ENCODE results near the gene GNMT.

DNA sequence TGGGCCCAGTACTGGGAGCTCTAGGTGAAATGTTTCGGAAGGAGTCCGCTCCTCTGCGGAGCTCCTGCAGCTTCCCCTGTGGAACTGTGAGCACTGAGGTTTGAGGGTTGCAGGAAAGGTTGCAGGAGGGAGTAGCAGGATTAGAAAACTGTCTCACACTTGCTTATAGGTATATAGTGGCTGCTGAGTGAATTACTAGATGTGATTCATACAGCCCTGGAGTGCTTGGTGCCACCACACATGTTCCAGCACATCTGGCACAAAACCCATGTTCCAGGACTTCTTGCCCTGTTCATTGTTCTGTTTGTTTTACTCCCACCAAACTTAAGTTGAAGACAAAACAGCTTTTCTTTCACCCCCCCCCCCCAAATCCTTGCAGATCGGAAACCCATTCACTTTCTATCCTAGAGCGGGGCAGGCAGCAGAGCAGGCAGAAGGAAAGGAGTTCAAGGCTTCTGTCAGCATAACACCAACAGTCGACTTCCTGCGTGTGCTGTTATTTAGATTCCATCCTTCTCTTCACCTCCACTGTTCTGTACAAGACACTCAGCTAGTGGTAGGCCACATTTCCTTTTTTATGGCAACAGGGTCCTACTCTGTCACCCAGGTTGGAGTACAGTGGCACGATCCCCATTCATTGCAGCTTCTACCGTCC, 19.1 kb downstream of the GNMT start:
- TF ChIP-seq, protein P1, sequence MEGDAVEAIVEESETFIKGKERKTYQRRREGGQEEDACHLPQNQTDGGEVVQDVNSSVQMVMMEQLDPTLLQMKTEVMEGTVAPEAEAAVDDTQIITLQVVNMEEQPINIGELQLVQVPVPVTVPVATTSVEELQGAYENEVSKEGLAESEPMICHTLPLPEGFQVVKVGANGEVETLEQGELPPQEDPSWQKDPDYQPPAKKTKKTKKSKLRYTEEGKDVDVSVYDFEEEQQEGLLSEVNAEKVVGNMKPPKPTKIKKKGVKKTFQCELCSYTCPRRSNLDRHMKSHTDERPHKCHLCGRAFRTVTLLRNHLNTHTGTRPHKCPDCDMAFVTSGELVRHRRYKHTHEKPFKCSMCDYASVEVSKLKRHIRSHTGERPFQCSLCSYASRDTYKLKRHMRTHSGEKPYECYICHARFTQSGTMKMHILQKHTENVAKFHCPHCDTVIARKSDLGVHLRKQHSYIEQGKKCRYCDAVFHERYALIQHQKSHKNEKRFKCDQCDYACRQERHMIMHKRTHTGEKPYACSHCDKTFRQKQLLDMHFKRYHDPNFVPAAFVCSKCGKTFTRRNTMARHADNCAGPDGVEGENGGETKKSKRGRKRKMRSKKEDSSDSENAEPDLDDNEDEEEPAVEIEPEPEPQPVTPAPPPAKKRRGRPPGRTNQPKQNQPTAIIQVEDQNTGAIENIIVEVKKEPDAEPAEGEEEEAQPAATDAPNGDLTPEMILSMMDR (IDR thresholded peaks at IDR 0.05 in 2 of 3, conservative IDR thresholded peaks at IDR 0.05 in 1 of 3; ENCODE audit: insufficient read depth in 2 of 3, low read depth in 1 of 3, low read length in 3 of 3): no peak
- TF ChIP-seq RBBP5 (IDR thresholded peaks at IDR 0.05; ENCODE audit: borderline replicate concordance, insufficient read depth, low read length, poor library complexity, severe bottlenecking): no peak

Measured in K562 (cell line).